Stromal cell of bone marrow (primary cell): Measurements from ENCODE around the gene CST9.
"Not testable (repeated sequence)": the region's sequence is repeated elsewhere in the genome, so short reads cannot be mapped to it uniquely, and the experiment has no call there.

Experiments used
- DNase-seq: peaks from one replicate; pipeline ENCODE4 v3.0.0-alpha.2; 2012; ENCODE audit warnings: low read depth

The CST9 gene

GRCh38 chr20:23637282-23638221, 31.8 kb upstream of the CST9 start, which contains the start of gene CST3:
Gene CST3, minus strand, starts transcription at chr20:23637955. Its CDS starts 93 bp downstream, at chr20:23637862.
- DNase-seq, result peak; percentile 73

GRCh38 chr20:23636908-23637281, 31.2 kb upstream of the CST9 start:
- DNase-seq, result no peak

DNA sequence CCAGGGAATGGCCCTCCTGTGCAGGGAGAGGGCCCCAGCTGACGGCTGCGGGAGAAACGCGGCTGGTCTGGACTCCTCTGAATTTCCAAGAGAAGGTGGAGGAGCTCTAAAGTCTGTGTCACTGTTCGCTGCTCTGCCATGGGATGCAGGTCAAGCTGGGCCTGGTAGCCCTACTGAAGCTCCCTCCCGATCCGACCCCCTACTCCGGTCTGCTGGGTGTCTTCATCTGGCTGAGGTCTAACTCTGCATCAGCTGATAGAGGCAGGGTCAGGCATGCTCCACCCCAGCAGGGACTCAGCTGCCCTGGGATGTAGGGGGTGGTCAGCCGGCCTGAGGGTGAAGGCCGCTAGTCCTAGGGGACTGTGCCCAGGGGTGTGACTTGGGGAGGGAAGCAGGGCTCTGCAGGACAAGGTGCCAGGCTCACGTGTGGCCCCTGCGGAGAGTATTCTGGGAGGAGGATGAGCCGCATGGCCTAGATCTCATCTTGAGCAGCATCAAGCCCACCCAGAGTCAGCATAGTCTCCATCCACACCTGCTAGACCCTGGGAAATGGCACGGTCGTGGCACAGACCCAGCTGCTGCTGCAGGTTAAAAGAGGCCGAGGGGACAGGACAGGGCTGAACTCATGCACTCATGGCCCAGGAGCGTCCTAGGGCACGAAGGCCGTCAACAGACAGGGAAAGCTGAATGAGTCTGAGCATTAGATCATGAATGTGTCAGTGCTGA, 30.6 kb upstream of the CST9 start:
- DNase-seq, result no peak

- DNase-seq, result not testable (repeated sequence)
These were observed 30.0 kb upstream of the CST9 start for GRCh38 chr20:23635768-23636090.

DNA sequence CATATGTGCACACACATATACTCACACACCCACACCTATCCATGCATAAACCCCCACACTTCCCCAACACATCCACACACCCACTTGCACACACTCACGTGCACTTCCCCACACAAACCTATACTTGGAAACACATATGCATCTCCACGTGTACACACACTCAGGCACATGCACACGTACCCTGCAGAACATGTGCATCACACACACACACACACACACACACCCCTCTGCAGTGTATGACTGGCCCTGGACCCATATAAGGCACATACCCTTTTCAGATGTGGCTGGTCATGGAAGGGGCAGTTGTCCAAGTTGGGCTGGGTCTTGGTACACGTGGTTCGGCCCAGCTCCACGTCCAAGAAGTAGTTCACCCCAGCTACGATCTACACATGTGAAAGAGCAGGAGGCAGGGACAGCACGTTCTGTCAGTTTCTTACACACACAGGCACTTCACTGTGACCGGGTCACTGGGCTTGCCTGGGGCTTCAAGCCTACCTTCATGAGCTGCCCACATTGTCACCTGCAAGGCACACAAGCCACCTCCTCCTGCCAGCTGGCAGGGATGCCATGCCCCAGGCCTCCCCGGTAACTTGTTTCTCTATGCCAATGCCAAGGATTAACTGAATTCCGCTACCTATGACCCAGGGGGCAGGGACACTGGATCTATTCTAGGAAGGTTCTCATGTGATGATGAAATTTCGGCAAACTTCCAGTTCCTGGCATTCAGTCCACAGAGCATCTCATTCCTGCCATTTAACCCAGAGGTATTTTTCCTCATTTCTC, 29.5 kb upstream of the CST9 start:
- no peak for DNase-seq

GRCh38 chr20:23634044-23634801, 28.5 kb upstream of the CST9 start:
- DNase-seq, result no peak

GRCh38 chr20:23632711-23633573, 27.2 kb upstream of the CST9 start:
- no peak for DNase-seq

GRCh38 chr20:23631981-23632710, 26.4 kb upstream of the CST9 start:
- DNase-seq, result no peak

- no peak for DNase-seq
These were observed 25.6 kb upstream of the CST9 start for GRCh38 chr20:23631226-23631822.

GRCh38 chr20:23630392-23630849, 24.7 kb upstream of the CST9 start:
- DNase-seq, result no peak

- no peak for DNase-seq
These were observed 24.1 kb upstream of the CST9 start for GRCh38 chr20:23629542-23630391.

- DNase-seq, result peak; percentile 59
These were observed 23.4 kb upstream of the CST9 start for GRCh38 chr20:23629017-23629541.

- DNase-seq, result no peak
These were observed 22.8 kb upstream of the CST9 start for GRCh38 chr20:23628402-23629016.

DNA sequence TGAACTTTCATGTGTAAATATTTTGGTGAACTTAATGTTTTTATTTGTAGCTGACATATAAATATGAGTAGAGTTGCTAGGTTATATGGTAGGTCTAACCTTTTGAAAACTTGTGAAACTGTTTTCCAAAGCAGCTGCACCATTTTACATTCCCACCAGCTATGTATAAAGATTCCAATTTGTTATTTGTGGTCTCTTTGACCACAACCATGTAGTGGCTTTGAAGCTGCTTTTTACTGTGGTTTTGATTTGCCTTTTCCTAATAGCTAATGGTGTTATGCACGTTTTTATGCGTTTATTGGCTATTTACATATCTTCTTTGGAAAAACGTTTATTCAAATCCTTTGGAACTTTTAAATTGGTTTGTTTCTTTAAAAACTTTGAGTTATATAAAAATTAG, 21.8 kb upstream of the CST9 start:
- no peak for DNase-seq

DNA sequence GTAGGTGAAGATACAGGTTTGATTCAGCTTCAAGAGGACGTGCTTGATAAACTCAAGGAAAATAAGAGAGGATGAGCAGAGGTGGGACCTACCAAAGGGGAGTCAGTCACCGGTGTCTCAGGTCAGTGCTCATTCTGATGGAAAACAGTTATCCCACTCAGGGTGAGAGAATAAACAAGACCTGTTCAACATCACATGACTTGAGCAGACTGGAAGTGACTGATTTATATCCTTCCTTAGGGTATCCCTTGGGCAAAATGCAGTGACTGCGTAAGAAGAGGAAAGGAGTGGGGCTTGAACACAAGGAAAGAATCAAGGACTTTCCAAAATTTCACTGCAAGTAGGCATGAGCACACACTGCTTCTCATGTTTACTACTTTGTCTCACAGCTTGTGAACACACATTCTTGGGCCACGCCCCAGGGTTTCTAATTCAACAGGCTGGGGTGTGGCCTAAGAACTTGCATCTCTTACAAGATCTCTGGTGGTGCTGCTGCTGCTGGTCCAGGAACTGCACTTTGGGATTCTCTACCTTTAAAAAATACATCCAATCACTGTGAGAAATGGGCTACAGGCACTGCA, 20.4 kb upstream of the CST9 start:
- DNase-seq, result no peak

GRCh38 chr20:23625236-23625964, 19.7 kb upstream of the CST9 start:
- no peak for DNase-seq

DNA sequence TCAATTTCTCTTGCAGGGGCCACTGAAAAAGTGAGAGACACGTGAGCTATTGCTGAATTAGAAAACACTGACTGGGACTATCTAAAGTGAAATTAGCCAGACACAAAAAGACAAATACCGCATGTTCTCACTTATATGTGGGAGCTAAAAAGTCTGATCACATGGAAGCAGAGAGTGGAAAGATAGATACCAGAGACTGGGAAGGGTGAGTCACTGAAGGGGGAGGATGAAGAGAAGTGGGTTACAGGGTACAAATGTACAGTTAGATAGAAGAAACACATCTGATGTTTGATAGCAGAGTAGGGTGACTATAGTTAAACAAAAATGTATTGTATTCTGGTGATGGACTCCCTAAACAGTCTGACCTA, 18.6 kb upstream of the CST9 start:
- DNase-seq, result no peak
